Keratinocyte (primary cell): Measurements from ENCODE around the gene TARS3.

ENCODE experiments used
- EZH2 ChIP-seq: IDR thresholded peaks from one replicate; pipeline ENCODE4 v1.6.1; 2012; ENCODE audit warnings: inconsistent platforms, mild to moderate bottlenecking, low read length, moderate library complexity
- TF ChIP-seq, protein P1 (sequence below), 3 experiments: IDR thresholded peaks in 1 of 3; conservative IDR thresholded peaks in 1 of 3; optimal IDR thresholded peaks in 1 of 3; 2 replicates in 2 of 3; 3 replicates in 1 of 3; pipeline versions ENCODE3 to v1.5.1; 2011; ENCODE audit warnings: low read length in 3 of 3, mild to moderate bottlenecking in 3 of 3, moderate library complexity in 2 of 3, control low read depth in 1 of 3, inconsistent platforms in 1 of 3; ENCODE audit not compliant: insufficient read depth in 2 of 3; ENCODE audit errors: extremely low read depth in 1 of 3

DNA sequence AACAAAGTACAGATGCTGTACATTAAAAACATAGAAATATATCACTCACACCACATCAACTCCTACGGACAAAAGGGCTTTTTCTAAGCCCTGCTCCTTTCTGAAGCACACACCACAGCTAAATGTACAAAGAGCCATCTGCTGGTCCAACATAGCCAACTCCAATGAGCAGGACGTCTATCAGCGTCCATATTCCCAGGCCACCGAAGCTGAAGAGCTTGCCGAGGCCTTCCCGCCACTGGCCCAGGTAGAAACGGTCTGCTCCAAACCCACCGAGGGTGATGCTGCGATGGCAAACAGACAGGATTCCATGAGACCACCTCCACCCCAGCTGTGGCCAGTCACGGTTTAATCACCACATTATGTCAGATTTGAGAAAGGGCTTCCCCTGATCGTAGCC is 81.9 kb downstream of the TARS3 start:
- TF ChIP-seq, protein P1, sequence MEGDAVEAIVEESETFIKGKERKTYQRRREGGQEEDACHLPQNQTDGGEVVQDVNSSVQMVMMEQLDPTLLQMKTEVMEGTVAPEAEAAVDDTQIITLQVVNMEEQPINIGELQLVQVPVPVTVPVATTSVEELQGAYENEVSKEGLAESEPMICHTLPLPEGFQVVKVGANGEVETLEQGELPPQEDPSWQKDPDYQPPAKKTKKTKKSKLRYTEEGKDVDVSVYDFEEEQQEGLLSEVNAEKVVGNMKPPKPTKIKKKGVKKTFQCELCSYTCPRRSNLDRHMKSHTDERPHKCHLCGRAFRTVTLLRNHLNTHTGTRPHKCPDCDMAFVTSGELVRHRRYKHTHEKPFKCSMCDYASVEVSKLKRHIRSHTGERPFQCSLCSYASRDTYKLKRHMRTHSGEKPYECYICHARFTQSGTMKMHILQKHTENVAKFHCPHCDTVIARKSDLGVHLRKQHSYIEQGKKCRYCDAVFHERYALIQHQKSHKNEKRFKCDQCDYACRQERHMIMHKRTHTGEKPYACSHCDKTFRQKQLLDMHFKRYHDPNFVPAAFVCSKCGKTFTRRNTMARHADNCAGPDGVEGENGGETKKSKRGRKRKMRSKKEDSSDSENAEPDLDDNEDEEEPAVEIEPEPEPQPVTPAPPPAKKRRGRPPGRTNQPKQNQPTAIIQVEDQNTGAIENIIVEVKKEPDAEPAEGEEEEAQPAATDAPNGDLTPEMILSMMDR (optimal IDR thresholded peaks at IDR 0.05 in 1 of 3, IDR thresholded peaks at IDR 0.05 in 1 of 3, conservative IDR thresholded peaks at IDR 0.05 in 1 of 3; ENCODE audit: extremely low read depth in 1 of 3, insufficient read depth in 2 of 3, low read length in 3 of 3), result no peak
- no peak for TF ChIP-seq EZH2
